ENCODE measurements around the gene EMP3.

- TF ChIP-seq, protein P1, sequence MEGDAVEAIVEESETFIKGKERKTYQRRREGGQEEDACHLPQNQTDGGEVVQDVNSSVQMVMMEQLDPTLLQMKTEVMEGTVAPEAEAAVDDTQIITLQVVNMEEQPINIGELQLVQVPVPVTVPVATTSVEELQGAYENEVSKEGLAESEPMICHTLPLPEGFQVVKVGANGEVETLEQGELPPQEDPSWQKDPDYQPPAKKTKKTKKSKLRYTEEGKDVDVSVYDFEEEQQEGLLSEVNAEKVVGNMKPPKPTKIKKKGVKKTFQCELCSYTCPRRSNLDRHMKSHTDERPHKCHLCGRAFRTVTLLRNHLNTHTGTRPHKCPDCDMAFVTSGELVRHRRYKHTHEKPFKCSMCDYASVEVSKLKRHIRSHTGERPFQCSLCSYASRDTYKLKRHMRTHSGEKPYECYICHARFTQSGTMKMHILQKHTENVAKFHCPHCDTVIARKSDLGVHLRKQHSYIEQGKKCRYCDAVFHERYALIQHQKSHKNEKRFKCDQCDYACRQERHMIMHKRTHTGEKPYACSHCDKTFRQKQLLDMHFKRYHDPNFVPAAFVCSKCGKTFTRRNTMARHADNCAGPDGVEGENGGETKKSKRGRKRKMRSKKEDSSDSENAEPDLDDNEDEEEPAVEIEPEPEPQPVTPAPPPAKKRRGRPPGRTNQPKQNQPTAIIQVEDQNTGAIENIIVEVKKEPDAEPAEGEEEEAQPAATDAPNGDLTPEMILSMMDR (IDR thresholded peaks at IDR 0.05): peak; percentile 89
- no peak for TF ChIP-seq EZH2 (IDR thresholded peaks at IDR 0.05)
Measured at GRCh38 chr19:48351341-48351752, 26.0 kb downstream of the EMP3 start.
